Endothelial cell of umbilical vein (primary cell): ENCODE measurements around the gene NAA16. TPM values are rescaled to one million over a fixed set of nuclear protein-coding genes. Genes with fewer than 3 reads are reported as not detected.

ENCODE experiments used
- BruUV-seq: library from RNA; stranded (reverse); fragments of 400-500 nt; replicated peaks from 2 replicates; lab custom pipeline; 2021; lab: Mats Ljungman, UMichigan
- CTCF ChIA-PET: fragments of 300-600, 350-600 bp; sonication (Branson Sonifier 250); formaldehyde crosslinking; loops from one replicate; lab custom pipeline; 2021; ENCODE audit warnings: antibody characterized with exemption, inconsistent platforms; lab: Charles Lee
- POLR2A ChIA-PET: fragments of 300-600, 350-600 bp; sonication (Branson Sonifier 250); formaldehyde crosslinking; loops from one replicate; lab custom pipeline; 2021; ENCODE audit warnings: antibody characterized with exemption, inconsistent platforms; lab: Charles Lee
- DNase-seq: peaks from one replicate; pipeline ENCODE4 v3.0.0-alpha.2; 2011; ENCODE audit warnings: low read depth, low spot score
- FAIRE-seq: peaks from 2 replicates; lab custom pipeline; 2011; peaks lifted over from hg19 to GRCh38; lab: Jason Lieb, UNC
- H2AFZ ChIP-seq: 2 replicates; pipeline ENCODE4 v1.6.0; 2012; ENCODE audit warnings: low read depth, low read length, control low read depth, inconsistent platforms
- H3K27ac ChIP-seq: 2 replicates; pipeline ENCODE4 v1.5.1; 2011; ENCODE audit warnings: low read depth, mild to moderate bottlenecking, control low read depth, low read length, moderate library complexity; ENCODE audit not compliant: insufficient read depth
- H3K27me3 ChIP-seq, 2 experiments: 2 replicates each; pipeline versions ENCODE4 v1.6.0 to v1.6.1; 2011; ENCODE audit warnings: low read length in 2 of 2, mixed read lengths in 1 of 2; ENCODE audit not compliant: control insufficient read depth in 2 of 2, insufficient read depth in 2 of 2
- H3K36me3 ChIP-seq, 2 experiments: 2 replicates in 1 of 2; 3 replicates in 1 of 2; pipeline ENCODE4 v1.5.1; 2011; ENCODE audit warnings: low read length in 2 of 2, mild to moderate bottlenecking in 1 of 2, moderate library complexity in 1 of 2; ENCODE audit not compliant: control insufficient read depth in 2 of 2, insufficient read depth in 2 of 2; ENCODE audit errors: extremely low read depth in 1 of 2
- H3K4me1 ChIP-seq: 3 replicates; pipeline ENCODE4 v1.5.1; 2011; ENCODE audit warnings: mild to moderate bottlenecking, low read length; ENCODE audit not compliant: control insufficient read depth, insufficient read depth; ENCODE audit errors: extremely low read depth
- H3K4me2 ChIP-seq: 2 replicates; pipeline ENCODE4 v1.6.1; 2011; ENCODE audit warnings: low read length, control low read depth, mixed read lengths; ENCODE audit not compliant: insufficient read depth
- H3K4me3 ChIP-seq, 3 experiments: fragments of 200-600 bp in 1 of 3; sonication (generic), shearing (Covaris generic) in 1 of 3; replicated peaks in 1 of 3; 2 replicates each; pipeline ENCODE4 v1.5.1; 2011 to 2016; ENCODE audit warnings: control low read depth in 3 of 3, low read length in 3 of 3, mild to moderate bottlenecking in 2 of 3, inconsistent platforms in 1 of 3, low read depth in 1 of 3, moderate library complexity in 1 of 3; ENCODE audit not compliant: insufficient read depth in 1 of 3
- H3K79me2 ChIP-seq: 2 replicates; pipeline ENCODE4 v1.6.0; 2012; ENCODE audit warnings: low read length, inconsistent platforms; ENCODE audit not compliant: control insufficient read depth, insufficient read depth
- H3K9ac ChIP-seq: replicated peaks from 2 replicates; pipeline ENCODE3; 2011; ENCODE audit warnings: low read length, control low read depth; ENCODE audit not compliant: insufficient read depth; ENCODE audit errors: extremely low read depth
- H3K9me1 ChIP-seq: replicated peaks from 3 replicates; pipeline ENCODE4 v1.6.0; 2011; ENCODE audit warnings: mild to moderate bottlenecking, low read length; ENCODE audit not compliant: control insufficient read depth, insufficient read depth; ENCODE audit errors: extremely low read depth
- H3K9me3 ChIP-seq: replicated peaks from 2 replicates; pipeline ENCODE4 v1.5.1; 2012; ENCODE audit warnings: low read length, inconsistent platforms; ENCODE audit not compliant: control insufficient read depth, insufficient read depth
- H4K20me1 ChIP-seq: replicated peaks from 2 replicates; pipeline ENCODE3; 2011; ENCODE audit warnings: mild to moderate bottlenecking, low read length; ENCODE audit not compliant: control insufficient read depth, insufficient read depth; ENCODE audit errors: extremely low read depth
- EZH2 ChIP-seq: IDR thresholded peaks from 2 replicates; pipeline ENCODE4 v1.6.1; 2012; ENCODE audit warnings: borderline replicate concordance, low read depth, mild to moderate bottlenecking, moderate library complexity, low read length, inconsistent platforms; ENCODE audit not compliant: severe bottlenecking
- FOS ChIP-seq: IDR thresholded peaks from 2 replicates; pipeline ENCODE4 v1.6.1; 2011; ENCODE audit warnings: mild to moderate bottlenecking, low read length, moderate library complexity, borderline replicate concordance; ENCODE audit not compliant: insufficient read depth
- GATA2 ChIP-seq: IDR thresholded peaks from 2 replicates; pipeline ENCODE4 v1.7.0; 2011; ENCODE audit warnings: low read depth, mild to moderate bottlenecking, moderate library complexity, mixed read lengths, low read length; ENCODE audit not compliant: insufficient read length, insufficient read depth
- JUN ChIP-seq: IDR thresholded peaks from 2 replicates; pipeline ENCODE4 v1.6.1; 2011; ENCODE audit warnings: borderline replicate concordance, low read depth; ENCODE audit not compliant: insufficient read length, insufficient read depth
- MYC ChIP-seq: IDR thresholded peaks from one replicate; pipeline ENCODE4 v1.6.1; 2011; ENCODE audit warnings: mild to moderate bottlenecking, low read depth, low read length
- POLR2A ChIP-seq: IDR thresholded peaks from 2 replicates; pipeline ENCODE4 v1.6.1; 2012; ENCODE audit warnings: low read depth, mild to moderate bottlenecking, control low read depth, low read length
- POLR2AphosphoS5 ChIP-seq: IDR thresholded peaks from 2 replicates; pipeline ENCODE4 v1.6.1; 2012; ENCODE audit warnings: low read depth, mild to moderate bottlenecking, control low read depth, low read length, moderate library complexity; ENCODE audit not compliant: insufficient read depth
- dilution Hi-C: fragments of 300-500 bp; cut with MboI; formaldehyde crosslinking; loops from one replicate; pipeline ENCODE4 v1.15.0; 2019; ENCODE audit warnings: low sequenced_read_pairs; ENCODE audit not compliant: extremely low pct_ligation_motif_present
- intact Hi-C: fragments of 100-400 bp; cut with micrococcal nuclease; formaldehyde crosslinking; loops from one replicate; pipeline ENCODE4 v1.10.0; 2022
- polyA plus RNA-seq, 4 experiments: library from polyadenylated mRNA; depleted of rRNA in 3 of 4; stranded (reverse) in 3 of 4; unstranded in 1 of 4; fragments of >200 nt; gene quantifications; 2 replicates each; pipeline versions ENCODE4 v1.2.1 to v1.2.3, GENCODE V29; 2011 to 2012; ENCODE audit warnings: missing spikeins in 1 of 4
- total RNA-seq: library from RNA; stranded (reverse); gene quantifications from 2 replicates; pipeline ENCODE4 v1.2.3, GENCODE V29; 2021
- TF ChIP-seq, protein P1 (sequence below), 2 donors: IDR thresholded peaks; 1 replicate in 1 of 2; 2 replicates in 1 of 2; pipeline ENCODE4 v1.5.1; 2011; ENCODE audit warnings: low read length in 2 of 2, mild to moderate bottlenecking in 2 of 2, moderate library complexity in 2 of 2, control low read depth in 1 of 2, inconsistent platforms in 1 of 2, low read depth in 1 of 2; ENCODE audit not compliant: insufficient read depth in 1 of 2; ENCODE audit errors: extremely low read depth in 1 of 2
- TF ChIP-seq, protein P2 (sequence below): IDR thresholded peaks from 2 replicates; pipeline ENCODE4 v1.6.1; 2011; ENCODE audit not compliant: insufficient read depth, insufficient read length

Gene NAA16
- total and polyA plus RNA-seq, 2 donors (not counting 3 experiments of a cell fraction or from before 2014, with no cell fraction given), result 8.6 to 26.1 TPM

DNA sequence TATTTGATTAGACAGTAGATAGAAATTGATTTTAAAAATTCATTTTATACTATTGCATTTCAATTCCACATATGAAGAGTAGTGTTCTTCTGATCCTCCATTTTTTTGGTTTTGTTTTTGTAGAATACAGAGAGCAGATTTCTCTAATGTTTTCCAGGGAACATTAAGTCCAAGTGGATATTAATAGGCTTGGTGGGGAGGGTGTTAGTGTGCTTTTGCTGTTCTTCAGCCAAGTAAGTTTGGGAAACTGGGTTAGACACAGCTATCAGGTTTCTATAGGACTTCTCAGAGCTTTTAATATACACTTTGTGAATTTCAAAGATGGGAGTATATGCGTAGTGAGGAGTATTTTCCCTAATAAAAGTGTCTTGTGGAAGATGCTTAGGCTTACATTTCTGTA lies 21.8 kb downstream of the NAA16 start:
- Histone ChIP-seq H2AFZ (no peak overlapping the region), H3K27me3 (no peaks in the 10 kb centered on the region), H3K27ac (no peak overlapping the region), H3K36me3 (peaks cover 0 to 4% of the 10 kb centered on the region in 2 experiments), H3K4me3 (no peak overlapping the region), H3K4me2 (no peak overlapping the region), H4K20me1 (peaks cover 2% of the 10 kb centered on the region), H3K9me3 (no peaks in the 10 kb centered on the region), H3K79me2 (peaks cover 23% of the 10 kb centered on the region), H3K4me1 (peaks cover 3% of the 10 kb centered on the region), H3K9me1 (no peaks in the 10 kb centered on the region), H3K9ac (no peak overlapping the region)
- FAIRE-seq (no peak), DNase-seq (no peak)
- no TSS peak for BruUV-seq
- POLR2A ChIA-PET, result no interaction called here
- TF ChIP-seq POLR2A, result no peak
- no peak for TF ChIP-seq JUN
- TF ChIP-seq GATA2, result no peak
- TF ChIP-seq MYC, result no peak
- TF ChIP-seq, protein P1, sequence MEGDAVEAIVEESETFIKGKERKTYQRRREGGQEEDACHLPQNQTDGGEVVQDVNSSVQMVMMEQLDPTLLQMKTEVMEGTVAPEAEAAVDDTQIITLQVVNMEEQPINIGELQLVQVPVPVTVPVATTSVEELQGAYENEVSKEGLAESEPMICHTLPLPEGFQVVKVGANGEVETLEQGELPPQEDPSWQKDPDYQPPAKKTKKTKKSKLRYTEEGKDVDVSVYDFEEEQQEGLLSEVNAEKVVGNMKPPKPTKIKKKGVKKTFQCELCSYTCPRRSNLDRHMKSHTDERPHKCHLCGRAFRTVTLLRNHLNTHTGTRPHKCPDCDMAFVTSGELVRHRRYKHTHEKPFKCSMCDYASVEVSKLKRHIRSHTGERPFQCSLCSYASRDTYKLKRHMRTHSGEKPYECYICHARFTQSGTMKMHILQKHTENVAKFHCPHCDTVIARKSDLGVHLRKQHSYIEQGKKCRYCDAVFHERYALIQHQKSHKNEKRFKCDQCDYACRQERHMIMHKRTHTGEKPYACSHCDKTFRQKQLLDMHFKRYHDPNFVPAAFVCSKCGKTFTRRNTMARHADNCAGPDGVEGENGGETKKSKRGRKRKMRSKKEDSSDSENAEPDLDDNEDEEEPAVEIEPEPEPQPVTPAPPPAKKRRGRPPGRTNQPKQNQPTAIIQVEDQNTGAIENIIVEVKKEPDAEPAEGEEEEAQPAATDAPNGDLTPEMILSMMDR (IDR thresholded peaks at IDR 0.05; ENCODE audit: extremely low read depth in 1 of 2, insufficient read depth in 1 of 2, low read depth in 1 of 2, low read length in 2 of 2), result no peak
- TF ChIP-seq FOS, result no peak
- CTCF ChIA-PET, result interaction anchor here (0.9 to 1.9 kb wide), 3 partner anchors 14 to 317 kb away, joined by 3 to 4 read pairs (median 3); no protein-coding TSS in a partner anchor
- dilution Hi-C loops, result no loop called here
- intact Hi-C loops, result no loop called here

DNA sequence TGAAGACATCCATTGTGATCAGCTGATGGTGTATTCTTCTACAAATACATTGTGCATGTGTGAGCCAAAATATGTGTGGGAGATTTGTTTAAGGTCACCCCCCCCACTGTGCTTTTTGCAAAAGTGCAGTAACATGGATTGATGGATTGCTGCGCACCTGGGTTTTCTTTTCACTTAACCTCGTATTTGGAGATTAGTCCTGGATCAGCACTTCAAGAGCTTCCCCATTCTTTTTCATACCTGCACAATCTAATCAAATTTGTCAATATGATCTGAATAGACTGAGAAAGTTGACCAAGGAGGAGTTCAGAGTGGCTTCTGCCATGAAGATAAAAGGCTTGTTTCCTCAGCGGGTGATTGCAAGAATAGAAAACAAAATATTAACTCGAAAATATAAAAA lies 23.7 kb downstream of the NAA16 start:
- Histone ChIP-seq H3K9me1 (no peaks in the 10 kb centered on the region), H3K4me2 (no peak overlapping the region), H4K20me1 (peaks cover 2% of the 10 kb centered on the region), H2AFZ (no peak overlapping the region), H3K9me3 (no peaks in the 10 kb centered on the region), H3K79me2 (peaks cover 18% of the 10 kb centered on the region), H3K4me3 (no peak overlapping the region), H3K27ac (no peak overlapping the region), H3K27me3 (no peaks in the 10 kb centered on the region), H3K4me1 (no peaks in the 10 kb centered on the region), H3K36me3 (peaks cover 0 to 4% of the 10 kb centered on the region in 2 experiments), H3K9ac (no peak overlapping the region)
- BruUV-seq, result no TSS peak
- CTCF ChIA-PET, result interaction anchor here (1.2 kb wide), 1 partner anchor 13 kb away, joined by 3 read pairs; no protein-coding TSS in a partner anchor
- TF ChIP-seq, protein P2, sequence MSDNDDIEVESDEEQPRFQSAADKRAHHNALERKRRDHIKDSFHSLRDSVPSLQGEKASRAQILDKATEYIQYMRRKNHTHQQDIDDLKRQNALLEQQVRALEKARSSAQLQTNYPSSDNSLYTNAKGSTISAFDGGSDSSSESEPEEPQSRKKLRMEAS, result no peak
- TF ChIP-seq POLR2AphosphoS5 (no peak), GATA2 (no peak), EZH2 (no peak)
- FAIRE-seq (no peak), DNase-seq (no peak)
- dilution Hi-C loops (no loop called here), intact Hi-C loops (no loop called here)
- POLR2A ChIA-PET, result no interaction called here
